HG03460 (cell line): Measurements from ENCODE around the gene LNX2.

ENCODE experiments used
- ATAC-seq: cut with Tn5 transposase; IDR thresholded peaks from one replicate; pipeline ENCODE4 v1.9.1; 2021; ENCODE audit not compliant: unreplicated experiment

The LNX2 gene

DNA sequence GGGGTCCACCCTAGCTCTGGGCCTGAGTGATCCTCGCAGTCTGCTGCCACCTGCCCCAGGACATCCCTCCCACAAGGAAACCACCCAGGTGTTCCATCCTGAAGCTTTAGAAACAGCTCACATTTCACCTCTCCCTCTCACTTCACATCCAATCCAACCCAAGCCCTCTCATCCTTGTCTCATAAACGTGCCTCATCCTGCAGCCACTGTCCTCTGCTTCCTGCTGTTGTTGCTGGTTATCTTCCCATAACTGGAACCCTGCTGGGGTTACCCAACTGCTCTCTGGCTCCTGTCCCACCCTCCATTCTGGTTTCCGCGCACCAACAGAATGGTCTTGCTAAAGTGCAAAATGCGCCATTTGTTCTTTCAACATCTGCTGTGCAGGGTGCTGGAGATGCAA lies 110.2 kb downstream of the LNX2 start:
- ATAC-seq = no peak

DNA sequence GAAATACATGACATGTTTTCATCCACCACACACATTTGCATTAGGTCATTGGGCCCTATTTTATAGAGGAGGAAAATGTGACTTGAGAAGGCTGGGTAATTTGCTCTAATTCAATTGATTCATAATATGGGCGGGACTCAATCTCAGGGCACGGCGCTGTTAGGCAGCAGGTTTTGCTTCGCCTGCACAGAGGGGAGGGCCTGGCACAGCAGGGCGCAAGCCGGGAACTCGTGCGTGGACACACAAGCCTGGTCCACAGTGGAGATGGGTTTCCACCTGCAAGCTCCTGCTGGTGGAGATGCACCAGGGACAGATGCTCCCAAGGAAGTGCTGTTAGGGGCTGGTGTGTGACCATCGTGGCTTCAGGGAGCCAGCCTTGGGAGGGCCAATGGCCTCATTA lies 111.5 kb downstream of the LNX2 start:
- ATAC-seq = no peak

DNA sequence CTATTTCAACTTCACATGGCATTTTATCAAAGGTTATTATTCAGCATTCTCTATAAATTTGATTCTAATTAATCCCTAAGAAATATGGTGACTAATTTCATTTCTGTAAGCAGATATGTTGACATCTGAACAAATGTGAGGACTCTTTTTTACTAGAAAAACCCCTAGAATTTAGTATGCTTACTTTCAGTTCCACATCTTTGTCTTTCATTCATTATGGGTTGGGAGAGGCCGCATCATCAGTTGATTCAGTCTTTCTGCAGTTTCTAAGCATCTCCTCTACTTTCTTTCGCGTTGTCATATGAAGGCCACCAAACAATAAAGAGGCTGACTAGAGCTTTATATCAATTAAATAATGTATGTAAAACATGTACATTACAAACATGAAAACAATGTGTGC lies 114.5 kb downstream of the LNX2 start:
- no peak for ATAC-seq

DNA sequence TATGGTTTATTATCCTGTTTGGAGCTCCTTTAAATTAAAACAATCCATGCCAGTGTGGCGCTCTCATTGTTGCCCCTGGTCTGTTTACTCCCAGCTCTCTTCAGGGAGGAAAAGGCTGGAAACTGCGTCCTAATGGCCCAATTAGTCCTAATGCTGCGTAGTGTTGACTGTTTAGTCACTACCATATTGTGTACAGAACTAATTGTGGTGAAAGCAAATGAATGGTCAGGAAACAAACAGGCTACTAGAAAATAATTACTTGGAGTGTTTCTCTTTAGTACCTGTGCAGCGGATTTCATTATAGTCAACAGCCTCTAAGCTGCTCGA lies 115.5 kb downstream of the LNX2 start:
- no peak for ATAC-seq

DNA sequence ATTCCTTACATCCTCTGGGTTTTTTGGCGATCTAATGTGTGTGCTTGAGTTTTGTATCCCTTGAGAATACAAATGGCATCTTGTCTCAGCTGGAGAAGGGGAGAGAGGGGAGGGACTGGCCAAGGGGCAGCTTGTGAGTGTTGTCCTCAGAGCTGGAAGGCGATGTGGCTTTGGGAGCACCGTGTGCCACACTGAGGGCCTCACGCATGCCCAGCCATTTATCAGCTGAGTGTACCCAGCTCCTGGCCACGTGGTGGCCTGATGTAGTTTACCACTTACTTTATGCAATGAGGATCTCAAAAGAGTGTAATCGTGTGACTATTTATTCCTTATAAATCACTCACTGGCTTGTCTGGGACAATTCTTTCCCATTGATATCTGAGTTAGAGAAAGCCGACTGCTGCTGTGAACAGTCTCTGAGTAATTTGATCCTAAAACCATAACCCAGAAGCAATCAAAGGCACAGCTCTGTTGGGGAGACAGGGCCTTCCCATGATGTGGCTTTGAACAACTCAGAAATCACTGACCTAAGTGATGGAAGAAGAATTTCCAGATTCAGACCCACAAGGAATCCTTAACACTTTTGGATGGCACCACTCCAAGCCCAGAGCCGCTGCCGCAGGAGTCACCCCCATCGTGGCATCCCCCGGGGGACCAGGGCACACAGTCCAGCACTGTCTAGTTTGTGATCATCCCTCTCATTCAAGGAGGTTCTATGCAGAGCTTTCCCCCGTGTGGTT lies 116.0 kb downstream of the LNX2 start:
- no peak for ATAC-seq

DNA sequence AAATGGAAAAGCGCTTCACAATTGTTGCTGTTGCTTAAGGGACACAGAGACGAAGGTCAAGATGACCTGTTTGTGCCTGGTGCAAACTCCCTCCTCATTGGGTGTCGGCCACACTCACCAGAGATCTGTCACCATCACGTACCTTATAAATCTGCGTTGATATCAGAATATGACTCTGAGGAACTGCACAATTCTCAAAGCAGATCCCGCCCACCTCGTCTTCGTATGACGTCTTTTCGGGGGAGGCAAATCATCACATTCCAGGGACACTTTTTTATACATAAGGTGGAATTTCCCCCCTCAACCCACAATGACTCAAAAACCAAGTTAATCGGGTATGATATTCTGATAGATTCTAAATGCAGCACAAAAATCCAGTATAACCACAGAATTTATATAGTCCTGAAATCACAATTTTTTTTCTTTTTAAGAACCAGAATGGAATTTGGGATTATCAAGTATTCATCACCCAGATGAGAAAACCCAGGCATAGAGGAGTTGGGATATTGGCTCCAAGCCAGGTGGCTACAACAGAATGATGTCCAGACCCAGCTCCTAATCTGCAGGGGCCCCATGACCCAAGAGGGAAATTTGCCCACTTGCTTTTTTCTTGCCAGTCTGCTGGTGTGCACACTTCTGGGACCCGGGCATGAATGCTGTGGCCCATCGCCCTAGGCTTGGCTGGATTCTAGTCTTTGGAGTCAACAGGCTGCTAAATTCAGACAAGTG lies 119.4 kb downstream of the LNX2 start:
- ATAC-seq = no peak

DNA sequence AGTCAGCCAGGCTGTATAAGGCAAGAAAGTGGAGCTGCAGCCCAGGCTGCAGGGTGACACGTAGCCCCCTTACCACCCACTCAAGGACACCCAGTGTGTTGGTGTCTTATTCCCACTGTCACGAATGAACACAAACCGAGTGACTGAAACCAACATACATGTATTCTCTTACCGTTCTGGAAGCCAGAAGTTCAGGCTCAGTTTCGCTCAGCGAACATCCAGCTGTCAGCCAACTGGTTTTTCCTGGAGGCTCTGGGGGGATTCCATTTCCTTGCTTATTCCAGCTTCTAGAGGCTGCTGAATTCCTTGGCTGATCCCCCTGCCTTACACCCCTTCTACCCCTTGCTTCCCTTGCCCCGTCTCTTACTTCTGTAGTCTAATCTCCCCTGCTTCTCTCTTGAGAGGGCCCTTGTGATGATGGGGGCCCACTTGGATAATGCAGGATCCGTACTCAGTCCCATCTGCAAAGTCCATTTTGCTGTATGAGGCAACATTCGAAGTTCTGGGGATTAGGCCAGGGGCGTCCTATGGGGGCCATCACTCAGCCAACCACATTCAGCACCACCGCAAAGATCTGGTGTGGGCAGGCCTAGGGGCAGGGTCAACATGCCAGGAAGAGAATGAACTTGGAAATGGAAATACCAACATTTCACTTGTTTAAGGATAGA lies 122.6 kb downstream of the LNX2 start:
- no peak for ATAC-seq

DNA sequence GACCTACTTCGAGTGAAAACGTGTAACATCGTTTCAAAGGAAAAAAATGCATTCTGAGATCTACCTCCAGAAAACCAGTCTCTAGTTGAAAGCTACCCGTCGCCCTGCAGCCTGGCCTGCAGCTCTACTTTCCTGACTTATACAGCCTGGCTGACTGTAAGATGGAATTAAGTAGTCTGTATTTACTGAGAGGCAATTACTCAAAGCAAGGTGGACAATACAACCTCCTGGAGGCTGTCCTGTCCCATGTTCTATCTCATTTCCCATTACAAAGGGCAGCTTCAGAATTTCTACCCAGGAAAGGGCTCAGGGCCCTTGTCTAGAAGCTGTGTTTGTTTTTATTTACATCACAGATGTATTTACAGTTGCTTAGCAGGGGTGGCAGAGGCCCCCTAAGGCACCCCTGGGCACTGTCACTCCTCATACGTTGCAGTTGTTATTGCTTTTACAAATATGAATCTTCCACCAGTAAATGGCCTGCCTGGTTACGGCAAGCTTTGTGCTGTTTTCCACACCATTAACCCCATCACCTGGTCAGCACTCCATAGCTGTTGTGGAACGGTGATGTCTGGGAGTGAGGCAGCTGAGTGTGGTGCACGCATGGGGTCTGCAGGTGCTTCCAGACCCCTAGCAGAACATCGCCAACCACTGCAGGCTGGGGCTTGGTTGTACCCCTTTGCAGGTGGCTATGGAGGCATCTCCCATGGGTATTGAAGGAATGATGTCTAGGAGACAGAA lies 123.6 kb downstream of the LNX2 start:
- ATAC-seq = no peak

DNA sequence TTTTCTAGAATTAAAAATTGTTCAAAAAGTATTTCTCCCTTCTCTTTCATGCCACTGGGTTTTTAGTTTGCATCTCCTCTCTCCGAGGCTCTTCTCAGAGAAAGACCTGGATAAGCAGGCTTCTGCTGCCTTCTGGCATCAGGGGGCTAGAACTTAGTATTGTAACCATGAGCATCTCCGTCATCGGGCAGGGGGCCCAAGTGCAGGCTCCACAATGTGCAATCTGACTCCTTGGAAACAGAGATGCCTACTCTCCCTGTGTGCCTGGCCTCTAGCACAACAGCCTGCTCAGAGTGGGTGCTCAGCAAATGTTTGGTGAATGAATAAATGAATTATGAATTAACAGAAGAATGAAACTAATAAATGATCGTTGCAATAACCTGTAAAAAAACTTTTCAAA lies 124.3 kb downstream of the LNX2 start:
- ATAC-seq = no peak
